ACC112 (cell line): ENCODE results near the gene SMARCA1.
"Not testable (repeated sequence)": the region's sequence is repeated elsewhere in the genome, so short reads cannot be mapped to it uniquely, and the experiment has no call there.

Source experiments
- H2AFZ ChIP-seq: fragments of 200-600 bp; sonication (generic); one replicate; pipeline ENCODE4 v1.6.0; 2017; ENCODE audit warnings: antibody characterized with exemption, low read length; ENCODE audit not compliant: unreplicated experiment
- H3K27ac ChIP-seq: fragments of 200-600 bp; sonication (generic); 2 replicates; pipeline ENCODE4 v1.5.1; 2014; ENCODE audit warnings: low read depth, mild to moderate bottlenecking, antibody characterized with exemption, low read length, moderate library complexity
- H3K27me3 ChIP-seq: fragments of 200-600 bp; sonication (generic); 2 replicates; pipeline ENCODE4 v1.6.1; 2014; ENCODE audit warnings: mild to moderate bottlenecking, antibody characterized with exemption, low read length, moderate library complexity, mixed read lengths; ENCODE audit not compliant: insufficient read depth
- H3K36me3 ChIP-seq: fragments of 200-600 bp; sonication (generic); 2 replicates; pipeline ENCODE4 v1.6.1; 2016; ENCODE audit warnings: mild to moderate bottlenecking, antibody characterized with exemption, low read length, moderate library complexity, mixed read lengths; ENCODE audit not compliant: insufficient read depth
- H3K4me1 ChIP-seq: fragments of 200-600 bp; sonication (generic); one replicate; pipeline ENCODE4 v1.6.1; 2016; ENCODE audit warnings: low read length, mixed read lengths; ENCODE audit not compliant: insufficient read depth, unreplicated experiment, control insufficient read depth
- H3K4me3 ChIP-seq: fragments of 200-600 bp; sonication (generic); 2 replicates; pipeline ENCODE4 v1.5.1; 2014; ENCODE audit warnings: mild to moderate bottlenecking, low read depth, low read length
- H3K79me2 ChIP-seq: fragments of 200-600 bp; sonication (generic); one replicate; pipeline ENCODE4 v1.6.0; 2016; ENCODE audit warnings: low read length; ENCODE audit not compliant: control insufficient read depth, unreplicated experiment, insufficient read depth

SMARCA1 gene

DNA sequence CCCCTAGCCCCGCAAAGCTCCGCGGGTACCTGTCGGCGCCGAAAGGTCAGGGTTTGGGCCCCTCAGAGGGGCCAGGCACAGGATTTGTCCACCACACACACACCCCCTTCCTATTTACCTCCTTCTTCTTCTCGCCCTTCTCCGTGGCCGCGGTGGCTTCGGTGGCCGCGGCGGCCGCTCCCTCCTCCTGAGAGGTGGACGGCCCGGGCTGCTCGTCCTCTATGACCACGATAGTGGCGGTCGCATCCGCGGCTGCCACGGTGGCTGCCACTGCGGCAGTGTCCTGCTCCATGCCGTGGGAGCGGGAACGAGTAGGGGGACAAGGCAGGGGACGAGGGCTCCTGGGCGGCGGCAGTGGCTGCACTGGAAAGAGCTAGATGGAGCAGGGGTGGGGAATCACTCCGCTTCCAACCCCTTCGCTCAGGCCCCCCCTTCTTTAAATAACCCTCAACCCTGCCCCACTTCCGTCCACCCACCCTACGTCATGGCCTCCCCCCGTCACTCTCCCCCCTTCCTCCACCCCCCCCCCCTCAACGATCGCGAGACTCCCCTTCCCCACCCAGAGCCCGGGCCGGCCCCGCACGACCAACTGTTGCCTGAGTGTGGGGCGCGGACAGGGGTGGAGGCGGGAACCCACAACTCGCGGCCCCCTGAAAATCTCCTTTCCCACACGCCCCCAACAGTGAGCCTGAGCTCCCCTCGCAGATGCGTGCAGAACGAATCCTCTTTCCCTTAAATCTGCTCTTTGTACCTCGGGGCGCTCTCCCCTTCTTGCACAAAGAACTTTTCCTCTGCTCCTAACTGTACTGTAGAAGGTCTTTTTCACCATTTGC lies at the start of gene SMARCA1:
Gene SMARCA1 (minus strand): TSS at position 412 of the 833 bp plus-strand sequence. CDS start 120 bp downstream, at position 292.
- H2AFZ ChIP-seq: peak within 1 kb of the TSS; percentile 85
- H3K4me3 ChIP-seq: peak within 1 kb of the TSS; percentile 94
- no peaks in the 10 kb centered on the region for H3K36me3 ChIP-seq

DNA sequence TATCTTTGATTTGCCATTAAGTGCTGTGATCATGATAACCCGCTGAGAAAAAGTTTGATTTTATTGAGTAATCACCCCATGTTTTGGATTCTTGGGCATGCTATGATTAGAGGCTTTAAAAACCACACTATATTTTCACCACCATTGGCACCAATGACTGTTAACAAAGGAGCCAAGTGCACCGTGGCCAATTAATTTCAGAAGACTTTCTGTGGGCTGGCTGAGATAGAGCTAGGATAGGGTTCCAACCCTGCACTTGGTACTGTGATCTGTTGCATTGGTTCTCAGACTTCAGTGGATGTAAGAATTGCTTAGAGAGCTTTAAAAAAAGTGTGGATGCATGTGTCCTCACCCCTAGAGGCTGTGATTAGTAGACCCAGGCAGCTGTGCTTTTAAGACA lies 49.1 kb upstream of the SMARCA1 start:
- Histone ChIP-seq H3K27ac (no peak overlapping the region), H3K79me2 (no peaks in the 10 kb centered on the region), H3K4me3 (no peak overlapping the region), H3K27me3 (no peaks in the 10 kb centered on the region), H3K4me1 (peaks cover 7% of the 10 kb centered on the region), H2AFZ (no peak overlapping the region), H3K36me3 (peaks cover 7% of the 10 kb centered on the region)

More for the DNA sequence above, at the start of gene SMARCA1:
- Histone ChIP-seq H3K79me2 (peaks cover 31% of the 10 kb centered on the region), H3K27ac (peak within 1 kb of the TSS; percentile 34; the same call in 1 of the 2 replicates), H3K27me3 (no peaks in the 10 kb centered on the region), H3K4me1 (no peaks in the 10 kb centered on the region)

- Histone ChIP-seq H3K79me2 (no peaks in the 10 kb centered on the region), H2AFZ (no peak overlapping the region), H3K36me3 (peaks cover 3% of the 10 kb centered on the region; the same call in 1 of the 2 replicates), H3K4me1 (no peaks in the 10 kb centered on the region), H3K27me3 (no peaks in the 10 kb centered on the region), H3K27ac (no peak overlapping the region), H3K4me3 (no peak overlapping the region)
These were observed 45.1 kb upstream of the SMARCA1 start for GRCh38 chrX:129568349-129568748.

DNA sequence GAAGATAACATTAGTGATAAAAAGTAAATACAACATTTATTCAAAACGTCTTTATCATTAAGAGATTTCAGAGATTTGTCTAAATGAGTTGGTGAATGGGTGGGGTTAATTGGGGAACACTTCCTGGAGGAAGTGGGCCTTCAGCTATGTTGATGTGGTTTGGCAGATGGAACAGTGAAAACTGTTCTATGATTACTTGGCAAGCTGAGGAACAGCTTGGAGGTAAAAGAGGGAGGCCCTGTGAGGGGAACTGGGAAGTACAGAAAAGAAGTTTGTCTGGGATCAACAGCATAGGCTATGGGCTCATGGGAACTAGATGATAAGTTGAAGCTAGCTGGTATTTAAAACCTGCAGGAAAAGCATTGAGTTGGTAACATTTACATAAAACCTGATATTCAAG lies 42.8 kb upstream of the SMARCA1 start:
- H3K27me3 ChIP-seq: no peaks in the 10 kb centered on the region
- no peaks in the 10 kb centered on the region for H3K4me1 ChIP-seq
- H3K27ac ChIP-seq: no peak overlapping the region
- no peak overlapping the region for H2AFZ ChIP-seq
- H3K4me3 ChIP-seq: no peak overlapping the region
- no peaks in the 10 kb centered on the region for H3K79me2 ChIP-seq
- peaks cover 13% of the 10 kb centered on the region for H3K36me3 ChIP-seq

DNA sequence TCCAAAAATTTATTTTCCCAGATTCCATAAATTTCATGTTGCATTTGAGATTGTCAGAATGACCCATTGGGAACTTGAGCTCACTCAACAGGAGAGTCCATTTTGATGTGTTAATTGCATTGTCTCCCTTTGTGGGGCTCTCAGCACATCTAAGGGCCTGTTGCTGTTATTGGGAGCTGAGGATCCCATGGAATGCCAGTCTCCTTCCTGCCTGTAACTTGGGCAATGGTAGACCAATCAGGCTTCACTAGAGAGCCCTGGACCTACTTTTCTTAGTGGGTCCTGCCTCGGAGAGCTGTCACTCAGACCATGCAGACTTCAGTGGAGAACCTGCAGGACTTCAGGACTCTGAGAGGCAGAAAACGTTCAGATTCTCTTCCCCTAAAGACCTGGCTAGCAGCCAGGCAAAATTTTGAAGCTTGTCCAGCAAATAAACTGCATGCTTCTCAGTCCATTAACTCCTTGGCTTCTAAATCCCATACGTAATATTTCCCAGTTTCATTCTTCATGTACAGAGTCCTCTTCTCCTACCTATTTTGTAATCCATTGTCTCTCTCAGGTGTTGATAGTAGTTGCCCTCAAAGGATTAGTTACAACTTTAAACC lies 41.9 kb upstream of the SMARCA1 start:
- H3K36me3 ChIP-seq: peaks cover 19% of the 10 kb centered on the region
- H3K79me2 ChIP-seq: no peaks in the 10 kb centered on the region
- H3K4me3 ChIP-seq: no peak overlapping the region
- no peaks in the 10 kb centered on the region for H3K27me3 ChIP-seq
- no peak overlapping the region for H2AFZ ChIP-seq
- H3K27ac ChIP-seq: no peak overlapping the region
- H3K4me1 ChIP-seq: no peaks in the 10 kb centered on the region

- H3K4me1 ChIP-seq, H2AFZ ChIP-seq, H3K27me3 ChIP-seq, H3K79me2 ChIP-seq, H3K4me3 ChIP-seq, H3K27ac ChIP-seq: not testable (repeated sequence)
- H3K36me3 ChIP-seq: peaks cover 19% of the 10 kb centered on the region
These were observed 41.1 kb upstream of the SMARCA1 start for GRCh38 chrX:129564345-129564744.

- H3K27me3 ChIP-seq: no peaks in the 10 kb centered on the region
- H2AFZ ChIP-seq: no peak overlapping the region
- no peaks in the 10 kb centered on the region for H3K79me2 ChIP-seq
- no peaks in the 10 kb centered on the region for H3K4me1 ChIP-seq
- H3K36me3 ChIP-seq: peaks cover 16% of the 10 kb centered on the region
- no peak overlapping the region for H3K4me3 ChIP-seq
- H3K27ac ChIP-seq: no peak overlapping the region
These were observed 38.2 kb upstream of the SMARCA1 start for GRCh38 chrX:129561453-129561852.

- H3K4me3 ChIP-seq: no peak overlapping the region
- no peak overlapping the region for H3K27ac ChIP-seq
- H3K27me3 ChIP-seq: no peaks in the 10 kb centered on the region
- H3K36me3 ChIP-seq: peaks cover 16% of the 10 kb centered on the region
- no peaks in the 10 kb centered on the region for H3K79me2 ChIP-seq
- H2AFZ ChIP-seq: no peak overlapping the region
- H3K4me1 ChIP-seq: no peaks in the 10 kb centered on the region
These were observed 36.5 kb upstream of the SMARCA1 start for GRCh38 chrX:129559783-129560182.

GRCh38 chrX:129557844-129558480 lies 34.7 kb upstream of the SMARCA1 start:
- no peak overlapping the region for H3K4me3 ChIP-seq
- H3K4me1 ChIP-seq: no peaks in the 10 kb centered on the region
- H3K27me3 ChIP-seq: no peaks in the 10 kb centered on the region
- peaks cover 16% of the 10 kb centered on the region for H3K36me3 ChIP-seq
- no peak overlapping the region for H2AFZ ChIP-seq
- H3K27ac ChIP-seq: no peak overlapping the region
- no peaks in the 10 kb centered on the region for H3K79me2 ChIP-seq

- Histone ChIP-seq H3K4me1 (no peaks in the 10 kb centered on the region), H3K27me3 (no peaks in the 10 kb centered on the region), H2AFZ (no peak overlapping the region), H3K27ac (no peak overlapping the region), H3K36me3 (peaks cover 8% of the 10 kb centered on the region), H3K79me2 (no peaks in the 10 kb centered on the region), H3K4me3 (no peak overlapping the region)
These were observed 33.6 kb upstream of the SMARCA1 start for GRCh38 chrX:129556806-129557315.
